Neuron (in vitro differentiated cells): ENCODE data around the gene HOXD3.

Experiments
- H2AFZ ChIP-seq: one replicate; pipeline ENCODE4 v1.6.1; 2013; ENCODE audit warnings: low read depth, mild to moderate bottlenecking, inconsistent platforms, low read length, moderate library complexity
- H3K27me3 ChIP-seq: one replicate; pipeline ENCODE4 v1.6.1; 2013; ENCODE audit warnings: low read length; ENCODE audit not compliant: insufficient read depth
- H3K36me3 ChIP-seq: one replicate; pipeline ENCODE4 v1.6.1; 2013; ENCODE audit warnings: low read length; ENCODE audit not compliant: insufficient read depth
- H3K4me1 ChIP-seq: one replicate; pipeline ENCODE4 v1.6.1; 2013; ENCODE audit warnings: low read length; ENCODE audit not compliant: insufficient read depth
- H3K4me3 ChIP-seq: 2 replicates; pipeline ENCODE4 v1.5.1; 2013; ENCODE audit warnings: mild to moderate bottlenecking, low read length, moderate library complexity
- H3K9me3 ChIP-seq: one replicate; pipeline ENCODE4 v1.6.1; 2013; ENCODE audit warnings: low read length

Gene HOXD3

DNA sequence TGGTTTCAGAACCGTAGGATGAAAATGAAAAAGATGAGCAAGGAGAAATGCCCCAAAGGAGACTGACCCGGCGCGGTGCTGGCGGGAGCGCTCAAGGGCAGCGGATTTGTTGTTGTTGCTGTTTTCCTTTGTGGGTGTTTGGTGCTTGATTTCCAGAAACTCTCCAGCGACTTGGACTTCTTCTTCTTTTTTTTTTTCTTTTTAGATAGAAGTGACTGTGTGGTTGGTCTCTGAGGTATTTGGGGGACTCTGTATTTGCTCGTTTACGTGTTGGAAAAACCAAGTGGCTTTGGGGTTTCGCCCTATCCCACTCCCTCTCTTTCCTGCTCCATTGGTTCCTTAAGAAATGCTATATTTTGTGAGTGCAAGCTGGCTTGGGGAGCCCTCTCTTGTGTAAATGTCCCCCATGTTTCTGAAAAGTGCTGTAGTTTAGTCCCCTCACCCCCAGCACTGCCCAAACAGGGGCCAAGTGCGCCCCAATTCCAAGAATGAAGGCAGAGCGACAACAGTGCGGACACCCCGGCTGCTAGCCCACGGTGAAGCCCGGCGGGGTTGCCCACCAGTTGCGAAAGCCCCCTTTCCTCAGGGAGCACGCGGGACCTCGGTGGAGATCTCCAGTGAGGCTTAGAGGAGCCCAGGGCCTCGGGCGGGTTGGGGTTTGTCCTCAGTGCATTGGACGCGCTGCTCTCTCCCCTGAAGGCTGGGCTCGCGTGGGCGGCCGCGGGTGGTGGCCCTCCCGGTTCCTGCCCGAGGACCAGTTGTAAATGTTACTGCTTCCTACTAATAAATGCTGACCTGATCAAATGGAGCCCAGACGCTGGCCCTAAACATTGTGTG lies 32.8 kb upstream of the HOXD3 start:
- H3K9me3 ChIP-seq, result no peaks in the 10 kb centered on the region
- no peak overlapping the region for H2AFZ ChIP-seq
- H3K27me3 ChIP-seq, result peaks cover 96% of the 10 kb centered on the region
- no peaks in the 10 kb centered on the region for H3K36me3 ChIP-seq
- no peak overlapping the region for H3K4me3 ChIP-seq
- H3K4me1 ChIP-seq, result peaks cover 7% of the 10 kb centered on the region

DNA sequence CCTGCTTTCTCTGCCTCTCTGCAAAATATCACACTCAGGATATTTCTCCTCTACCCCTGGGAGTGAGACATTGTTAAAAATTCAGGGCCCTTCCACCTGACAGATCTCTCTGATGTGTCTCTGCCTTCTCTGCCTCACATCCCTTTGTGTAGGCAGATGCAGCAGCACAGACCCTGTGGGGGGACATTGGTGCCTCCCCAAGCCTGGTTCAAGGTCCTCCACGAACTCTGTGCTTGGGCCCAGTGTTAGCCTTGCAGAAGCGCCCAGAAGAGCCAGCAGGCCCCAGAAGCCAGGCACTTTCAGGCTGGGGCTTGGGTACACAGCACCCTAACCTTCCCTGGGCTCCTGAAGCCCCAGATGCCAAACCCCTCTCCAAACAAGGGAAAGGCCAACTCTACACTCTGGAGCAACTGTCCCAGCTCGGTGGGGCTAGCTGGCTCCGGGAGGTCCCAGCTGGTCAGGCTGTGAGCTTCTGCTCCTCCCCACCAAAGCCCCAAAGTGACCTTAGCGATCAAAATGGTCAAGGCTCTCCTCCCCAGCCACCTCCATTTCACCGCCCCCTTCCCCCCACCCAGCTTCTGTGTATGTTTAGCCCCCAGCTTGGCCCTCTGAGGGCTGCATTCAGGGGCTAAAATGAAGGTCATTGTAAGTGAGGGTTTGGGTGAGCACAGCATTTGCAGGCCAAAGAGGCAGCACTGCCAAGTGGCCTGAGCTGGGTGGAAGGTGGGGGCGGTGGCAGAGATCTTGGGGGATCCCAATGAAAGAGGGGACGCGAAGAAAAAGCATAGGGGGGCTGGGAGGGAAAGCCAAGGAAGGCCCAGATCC lies 31.9 kb upstream of the HOXD3 start:
- no peak overlapping the region for H2AFZ ChIP-seq
- no peaks in the 10 kb centered on the region for H3K36me3 ChIP-seq
- H3K9me3 ChIP-seq, result no peaks in the 10 kb centered on the region
- H3K4me3 ChIP-seq, result no peak overlapping the region
- peaks cover 7% of the 10 kb centered on the region for H3K4me1 ChIP-seq
- peaks cover 90% of the 10 kb centered on the region for H3K27me3 ChIP-seq

DNA sequence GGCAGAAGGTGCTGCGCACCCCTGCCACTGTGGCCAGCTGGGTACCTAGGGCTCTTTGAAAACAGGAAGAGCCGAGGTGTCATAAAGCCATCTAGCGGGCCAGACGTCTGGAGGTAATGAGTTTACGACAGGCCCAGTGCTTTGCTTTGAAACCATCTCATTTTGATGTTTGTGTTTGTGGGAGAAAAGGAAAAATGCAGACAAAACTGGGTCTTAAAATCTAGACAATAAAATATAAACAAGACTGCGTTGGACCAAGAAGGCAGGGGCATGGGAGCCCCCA lies 31.4 kb upstream of the HOXD3 start:
- peaks cover 89% of the 10 kb centered on the region for H3K27me3 ChIP-seq
- H3K4me1 ChIP-seq, result peaks cover 7% of the 10 kb centered on the region
- no peaks in the 10 kb centered on the region for H3K9me3 ChIP-seq
- H3K36me3 ChIP-seq, result no peaks in the 10 kb centered on the region
- no peak overlapping the region for H2AFZ ChIP-seq
- H3K4me3 ChIP-seq, result no peak overlapping the region

DNA sequence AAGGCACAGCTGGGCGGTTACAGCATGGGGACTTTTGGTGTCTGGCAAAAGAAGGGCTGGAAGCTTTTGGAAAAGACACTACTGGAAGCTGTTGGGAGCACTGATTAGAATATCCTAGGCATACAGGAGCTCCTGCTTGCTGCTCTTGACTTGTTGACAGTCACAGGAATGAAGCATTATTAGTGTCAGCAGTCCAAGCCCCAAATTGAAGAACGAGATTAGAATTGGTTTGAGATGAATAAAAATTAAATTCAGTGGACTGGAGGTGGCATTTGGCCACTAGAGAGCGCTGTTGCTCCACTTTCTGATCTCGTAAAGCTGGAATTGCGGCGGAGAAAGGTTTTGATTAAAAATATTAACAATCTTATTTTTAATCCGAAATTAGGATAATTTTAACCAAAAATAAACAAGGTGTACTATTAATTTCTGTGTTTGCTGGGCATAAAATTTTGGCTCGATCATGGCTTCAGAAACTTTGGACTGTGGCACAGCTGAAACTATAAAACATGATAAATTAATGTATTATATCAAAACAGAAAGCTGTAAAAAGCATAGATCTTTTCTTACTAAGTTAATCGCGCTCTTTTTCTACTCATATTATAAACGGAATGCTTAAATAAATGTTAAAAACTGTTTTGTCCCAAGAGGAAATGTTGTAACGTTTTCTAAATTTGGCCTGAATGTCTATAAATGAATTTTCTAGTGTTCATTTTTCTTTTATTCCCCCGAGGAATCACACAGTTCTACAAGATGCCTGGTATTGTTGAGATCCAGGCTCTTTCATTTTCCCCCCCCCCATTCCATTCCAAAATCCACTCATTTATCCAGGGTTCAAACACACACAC lies 30.0 kb upstream of the HOXD3 start:
- no peaks in the 10 kb centered on the region for H3K36me3 ChIP-seq
- H3K27me3 ChIP-seq, result peaks cover 89% of the 10 kb centered on the region
- H3K9me3 ChIP-seq, result no peaks in the 10 kb centered on the region
- H3K4me1 ChIP-seq, result peaks cover 7% of the 10 kb centered on the region
- H3K4me3 ChIP-seq, result no peak overlapping the region
- H2AFZ ChIP-seq, result no peak overlapping the region

DNA sequence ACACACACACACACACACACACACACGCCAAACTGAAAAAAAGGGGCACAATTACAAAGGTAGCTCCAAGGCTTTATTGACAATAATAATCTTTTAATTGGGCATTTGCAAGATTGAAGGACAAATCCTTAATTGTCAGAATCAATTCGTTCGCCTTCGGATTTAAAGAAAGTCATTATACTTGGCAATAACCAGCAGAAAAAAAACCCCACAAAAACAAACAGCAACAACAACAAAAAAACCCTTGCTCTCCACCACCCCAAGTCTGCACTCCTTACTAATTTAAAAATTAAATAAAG lies 29.4 kb upstream of the HOXD3 start:
- Histone ChIP-seq H3K9me3 (no peaks in the 10 kb centered on the region), H3K4me1 (peaks cover 2% of the 10 kb centered on the region), H3K4me3 (no peak overlapping the region), H3K27me3 (peaks cover 89% of the 10 kb centered on the region), H2AFZ (no peak overlapping the region), H3K36me3 (no peaks in the 10 kb centered on the region)

DNA sequence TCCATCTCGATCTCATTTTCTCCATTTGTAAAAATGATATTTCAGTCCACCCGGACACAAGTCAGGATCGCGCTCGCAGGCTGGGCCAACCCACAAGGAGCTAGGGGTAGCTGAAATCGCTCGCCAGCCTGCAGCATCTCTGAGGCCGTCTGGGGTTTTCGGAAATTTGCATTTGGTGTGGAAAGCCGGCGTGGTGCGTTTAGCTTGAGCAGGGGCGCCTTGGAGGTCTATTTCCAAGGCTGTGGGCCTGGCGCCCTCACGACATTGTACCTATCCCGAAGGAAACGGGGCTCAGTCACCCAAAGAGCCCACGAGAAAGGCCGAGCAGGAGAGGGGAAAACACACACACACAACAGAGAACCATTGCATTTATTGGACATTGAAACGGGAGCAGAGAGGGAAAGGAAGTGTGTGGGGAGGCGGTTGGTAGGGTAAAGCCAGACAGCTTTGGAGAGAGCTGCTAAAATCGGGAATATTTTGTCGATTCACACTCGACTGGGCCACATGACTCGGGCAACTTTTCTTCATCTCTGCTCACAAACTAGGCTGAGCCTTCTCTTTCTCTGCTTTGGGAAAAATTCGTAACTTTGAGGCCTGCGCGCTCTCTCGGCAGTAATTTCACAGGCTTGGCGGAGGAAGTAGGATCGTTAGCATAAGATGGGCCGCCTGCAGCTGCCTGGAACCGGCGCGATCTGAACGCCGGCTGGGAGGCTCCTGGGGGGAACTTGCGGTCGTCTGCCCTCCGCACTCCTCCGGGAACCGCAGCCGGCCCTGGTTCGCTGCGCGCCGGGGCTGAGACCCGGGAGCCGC lies 28.7 kb upstream of the HOXD3 start:
- no peak overlapping the region for H3K4me3 ChIP-seq
- no peaks in the 10 kb centered on the region for H3K4me1 ChIP-seq
- H3K9me3 ChIP-seq, result no peaks in the 10 kb centered on the region
- no peaks in the 10 kb centered on the region for H3K36me3 ChIP-seq
- peaks cover 89% of the 10 kb centered on the region for H3K27me3 ChIP-seq
- H2AFZ ChIP-seq, result peak overlapping the region; percentile 93

DNA sequence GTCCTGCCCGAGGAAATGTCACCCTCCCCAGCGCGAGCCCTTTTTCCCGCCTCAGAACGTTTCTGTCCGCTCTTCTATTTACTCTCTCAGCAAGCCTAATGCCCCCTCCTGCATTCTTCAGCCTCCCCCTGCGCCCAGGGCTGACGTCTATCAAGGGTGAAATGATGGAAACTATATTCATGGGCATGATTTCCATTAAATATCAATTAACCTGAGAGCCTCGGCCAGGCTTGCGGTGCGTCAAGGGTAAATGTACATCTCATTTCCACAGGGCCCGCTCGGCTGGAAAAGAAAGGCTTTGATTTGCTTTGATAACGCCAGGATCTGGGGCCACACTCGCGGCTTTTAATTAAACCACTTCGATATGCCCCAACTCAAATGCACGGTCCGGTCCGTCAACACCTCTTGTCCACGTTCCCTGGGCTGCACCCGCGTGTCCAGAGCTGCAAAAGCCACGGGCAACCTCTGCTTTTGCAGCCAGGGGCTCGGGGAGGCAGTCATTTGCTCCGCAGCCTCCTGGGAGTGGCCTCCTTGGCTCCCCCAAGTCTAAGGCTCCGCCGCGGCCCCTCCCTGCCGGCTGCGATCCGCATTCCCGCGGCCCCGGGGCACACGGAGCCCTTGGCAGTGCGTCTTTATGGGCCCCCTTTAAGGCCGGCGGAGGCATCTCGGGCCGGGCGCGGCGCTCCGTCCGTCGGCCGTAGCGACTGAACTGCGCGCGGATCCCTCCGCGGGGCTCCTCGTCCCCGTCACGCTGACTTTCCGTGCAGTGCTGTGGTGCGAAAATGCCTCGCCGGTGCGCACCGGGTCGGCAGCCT lies 27.9 kb upstream of the HOXD3 start, which contains the start of gene HOXD8:
Gene HOXD8, plus strand, starts transcription at position 724 of the 815 bp plus-strand sequence. CDS start 662 bp downstream, outside the sequence.
- Histone ChIP-seq H3K4me3 (peak within 1 kb of the TSS; percentile 23), H2AFZ (peak within 1 kb of the TSS; percentile 93), H3K36me3 (no peaks in the 10 kb centered on the region), H3K4me1 (no peaks in the 10 kb centered on the region), H3K27me3 (peaks cover 89% of the 10 kb centered on the region), H3K9me3 (no peaks in the 10 kb centered on the region)

DNA sequence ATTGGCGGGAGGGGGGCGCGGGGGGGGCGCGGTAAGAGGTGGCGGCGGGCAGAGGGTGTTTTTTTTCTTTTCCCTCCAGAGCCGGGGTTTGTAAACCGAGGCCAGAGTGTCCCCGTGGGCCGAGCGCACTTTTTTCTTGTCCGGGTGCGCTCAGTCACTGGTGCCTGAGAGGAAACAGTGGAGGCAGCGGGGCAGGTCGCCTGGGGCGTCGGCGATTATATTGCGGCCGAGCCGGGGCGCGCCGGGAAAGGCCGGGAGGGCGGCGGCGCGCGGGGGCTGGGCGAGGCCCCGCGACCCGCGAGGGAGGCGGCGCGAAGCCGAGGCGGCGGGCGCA lies 27.3 kb upstream of the HOXD3 start:
- H3K4me3 ChIP-seq, result peak overlapping the region; percentile 23
- no peaks in the 10 kb centered on the region for H3K9me3 ChIP-seq
- no peaks in the 10 kb centered on the region for H3K4me1 ChIP-seq
- H3K27me3 ChIP-seq, result peaks cover 89% of the 10 kb centered on the region
- peak overlapping the region; percentile 93 for H2AFZ ChIP-seq
- H3K36me3 ChIP-seq, result no peaks in the 10 kb centered on the region

DNA sequence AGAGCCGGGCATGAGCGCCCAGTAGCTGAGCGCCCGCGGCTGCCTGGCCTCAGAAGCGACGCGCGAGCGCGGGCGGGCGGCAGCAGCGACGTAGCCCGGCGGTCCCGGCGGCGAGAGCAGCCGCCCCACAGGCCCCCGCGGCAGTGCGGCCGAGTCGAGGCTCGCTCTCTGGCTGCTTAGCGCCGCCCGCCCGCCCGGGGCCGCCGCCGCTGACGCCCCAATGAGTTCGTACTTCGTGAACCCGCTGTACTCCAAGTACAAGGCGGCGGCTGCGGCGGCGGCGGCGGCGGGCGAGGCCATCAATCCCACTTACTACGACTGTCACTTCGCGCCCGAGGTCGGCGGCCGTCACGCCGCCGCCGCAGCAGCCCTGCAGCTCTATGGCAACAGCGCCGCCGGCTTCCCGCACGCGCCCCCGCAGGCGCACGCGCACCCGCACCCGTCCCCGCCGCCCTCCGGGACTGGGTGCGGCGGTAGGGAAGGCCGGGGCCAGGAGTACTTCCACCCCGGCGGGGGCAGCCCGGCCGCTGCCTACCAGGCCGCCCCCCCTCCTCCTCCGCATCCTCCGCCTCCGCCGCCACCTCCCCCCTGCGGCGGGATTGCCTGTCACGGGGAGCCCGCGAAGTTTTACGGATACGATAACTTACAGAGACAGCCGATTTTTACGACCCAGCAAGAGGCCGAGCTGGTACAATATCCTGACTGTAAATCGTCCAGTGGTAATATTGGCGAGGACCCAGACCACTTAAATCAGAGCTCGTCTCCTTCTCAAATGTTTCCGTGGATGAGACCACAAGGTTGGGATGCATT lies 26.8 kb upstream of the HOXD3 start:
- Histone ChIP-seq H3K4me3 (peak overlapping the region; percentile 23), H3K9me3 (no peaks in the 10 kb centered on the region), H3K27me3 (peaks cover 89% of the 10 kb centered on the region), H3K4me1 (no peaks in the 10 kb centered on the region), H2AFZ (peak overlapping the region; percentile 93), H3K36me3 (no peaks in the 10 kb centered on the region)

DNA sequence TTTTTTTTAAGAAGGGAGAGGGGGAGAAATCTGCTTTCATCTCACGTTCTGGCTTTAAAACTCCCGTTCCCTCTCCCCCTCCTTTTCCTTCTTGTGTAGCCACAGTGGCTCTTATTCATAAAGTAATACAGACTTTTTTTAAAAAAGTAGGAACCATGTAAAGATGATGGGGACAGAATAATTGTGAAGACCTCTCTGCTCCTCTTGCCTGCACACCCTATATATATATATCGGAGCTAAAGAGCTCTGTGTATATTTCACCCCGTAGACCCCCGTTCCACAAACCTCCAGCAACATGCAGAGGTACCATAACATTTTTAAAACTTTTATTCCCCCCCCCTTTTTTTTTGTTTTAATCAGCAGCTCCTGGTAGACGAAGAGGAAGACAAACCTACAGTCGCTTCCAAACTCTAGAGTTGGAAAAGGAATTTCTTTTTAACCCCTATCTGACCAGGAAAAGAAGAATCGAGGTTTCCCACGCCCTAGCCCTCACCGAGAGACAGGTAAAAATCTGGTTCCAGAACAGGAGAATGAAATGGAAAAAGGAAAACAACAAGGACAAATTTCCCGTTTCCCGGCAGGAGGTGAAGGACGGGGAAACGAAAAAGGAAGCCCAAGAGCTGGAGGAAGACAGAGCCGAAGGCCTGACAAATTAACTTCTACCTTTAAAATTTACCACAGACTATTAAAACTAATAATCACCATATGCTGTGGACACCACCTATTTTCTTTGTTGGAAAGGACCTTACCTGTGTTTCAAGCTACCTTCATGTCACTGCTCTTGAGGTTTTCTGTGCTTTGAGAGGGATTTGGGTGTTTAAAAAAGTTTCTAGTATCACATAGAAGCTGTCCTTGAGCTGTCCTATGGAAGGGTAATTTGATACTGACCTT lies 25.9 kb upstream of the HOXD3 start:
- Histone ChIP-seq H3K36me3 (no peaks in the 10 kb centered on the region), H3K9me3 (peaks cover 3% of the 10 kb centered on the region), H3K4me3 (no peak overlapping the region), H3K4me1 (no peaks in the 10 kb centered on the region), H2AFZ (no peak overlapping the region), H3K27me3 (peaks cover 89% of the 10 kb centered on the region)

DNA sequence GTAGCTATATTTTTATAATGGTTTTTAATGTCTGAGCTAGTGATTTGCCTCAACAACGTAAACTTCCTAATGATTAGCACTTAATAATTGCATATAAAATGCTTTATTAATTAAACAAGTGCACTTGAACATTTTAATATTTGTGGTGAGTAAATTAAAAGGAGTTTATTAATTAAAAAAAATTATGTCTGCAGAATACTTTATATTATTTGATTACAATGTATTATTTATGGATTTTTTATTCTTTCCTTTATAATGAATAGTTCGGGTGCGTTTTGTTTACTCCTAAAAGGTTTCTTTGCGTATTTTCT lies 25.3 kb upstream of the HOXD3 start:
- Histone ChIP-seq H3K4me3 (no peak overlapping the region), H3K9me3 (peaks cover 3% of the 10 kb centered on the region), H2AFZ (no peak overlapping the region), H3K36me3 (no peaks in the 10 kb centered on the region), H3K27me3 (peaks cover 90% of the 10 kb centered on the region), H3K4me1 (no peaks in the 10 kb centered on the region)
